Left lung (tissue), 10 donors: ENCODE data around the gene TMEM164. TPM values are rescaled to one million over a fixed set of nuclear protein-coding genes. Genes with fewer than 3 reads are reported as not detected.

Source experiments
- ATAC-seq: fragments of 200-7000 bp; cut with Tn5 transposase; one replicate; pipeline ENCODE4 v1.9.1; 2020; ENCODE audit warnings: moderate library complexity
- DNase-seq, 4 donors: peaks; one replicate each; pipeline ENCODE4 v3.0.0-alpha.2; 2013 to 2020
- H3K27ac ChIP-seq, 2 donors: fragments of 200-600 bp; sonication (generic) in 1 of 2; one replicate each; pipeline versions ENCODE4 v1.5.0 to v1.8.0; 2020 to 2021
- H3K27me3 ChIP-seq, 2 donors: fragments of 200-600 bp; sonication (generic) in 1 of 2; one replicate each; pipeline versions ENCODE4 v1.5.0 to v1.8.0; 2020 to 2021
- H3K36me3 ChIP-seq, 2 donors: fragments of 200-600 bp; sonication (generic) in 1 of 2; one replicate each; pipeline versions ENCODE4 v1.5.0 to v1.8.0; 2020 to 2021
- H3K4me1 ChIP-seq, 2 donors: fragments of 200-600 bp; one replicate each; pipeline ENCODE4 v1.8.0; 2021
- H3K4me3 ChIP-seq, 2 donors: fragments of 200-600 bp; sonication (generic) in 1 of 2; one replicate each; pipeline versions ENCODE4 v1.5.0 to v1.8.0; 2020 to 2021; ENCODE audit warnings: mild to moderate bottlenecking in 1 of 2
- H3K9me3 ChIP-seq, 2 donors: fragments of 200-600 bp; sonication (generic) in 1 of 2; one replicate each; pipeline versions ENCODE4 v1.5.0 to v1.8.0; 2020 to 2021
- CTCF ChIP-seq, 2 donors: fragments of 200-600 bp; sonication (generic) in 1 of 2; IDR thresholded peaks; one replicate each; pipeline versions ENCODE4 v1.5.0 to v1.8.0; 2021; ENCODE audit warnings: antibody characterized with exemption in 2 of 2
- intact Hi-C, 2 donors: fragments of 100-400 bp; cut with DNase I; formaldehyde crosslinking; loops; one replicate each; pipeline versions ENCODE4 v1.11.2 to v1.14.2; 2022
- polyA plus RNA-seq, 6 donors: library from polyadenylated mRNA; unstranded; fragments of 120-200 nt; gene quantifications; one replicate each; pipeline ENCODE4 v1.2.1, GENCODE V29; 2013; ENCODE audit not compliant: insufficient read length in 6 of 6
- total RNA-seq, 2 donors: library from RNA; stranded (reverse); fragmentation: NEBNext Ultra II Directional; extraction: Animal tissue kit (Norgen Biotek cat#: 25700); gene quantifications; one replicate each; pipeline ENCODE4 v1.2.1, GENCODE V29; 2021
- donor health status: DM: no; HTN: yes; CAD: no.
- donor health status: DM: no; HTN: no; CAD: no.

Gene TMEM164
- total and polyA plus RNA-seq, 8 donors = 39.2 to 111 (median 47.0) TPM

GRCh38 chrX:110168585-110168984 lies 165.7 kb downstream of the TMEM164 start:
- Histone ChIP-seq H3K27ac (no peak overlapping the region), H3K4me1 (no peaks in the 10 kb centered on the region), H3K9me3 (no peaks in the 10 kb centered on the region), H3K36me3 (peaks cover 0 to 5% of the 10 kb centered on the region in 2 donors), H3K27me3 (no peaks in the 10 kb centered on the region), H3K4me3 (no peak overlapping the region)
- no peak for ATAC-seq
- intact Hi-C loops = no loop called here
- no peak for TF ChIP-seq CTCF (IDR thresholded peaks at IDR 0.05)
- DNase-seq = no peak

GRCh38 chrX:110170029-110170428 lies 167.1 kb downstream of the TMEM164 start:
- no peak for TF ChIP-seq CTCF (IDR thresholded peaks at IDR 0.05)
- ATAC-seq (no peak), DNase-seq (no peak)
- peaks cover 0 to 5% of the 10 kb centered on the region in 2 donors for H3K36me3 ChIP-seq
- H3K27ac ChIP-seq = no peak overlapping the region
- H3K4me3 ChIP-seq = no peak overlapping the region
- no peaks in the 10 kb centered on the region for H3K9me3 ChIP-seq
- intact Hi-C loops = no loop called here
- H3K27me3 ChIP-seq = no peaks in the 10 kb centered on the region
- H3K4me1 ChIP-seq = no peaks in the 10 kb centered on the region

GRCh38 chrX:110171442-110171841 lies 168.5 kb downstream of the TMEM164 start:
- no peak for TF ChIP-seq CTCF (IDR thresholded peaks at IDR 0.05)
- no peaks in the 10 kb centered on the region for H3K9me3 ChIP-seq
- no peak for DNase-seq
- no peak overlapping the region for H3K27ac ChIP-seq
- H3K4me1 ChIP-seq = no peaks in the 10 kb centered on the region
- H3K27me3 ChIP-seq = no peaks in the 10 kb centered on the region
- no peak for ATAC-seq
- no peak overlapping the region for H3K4me3 ChIP-seq
- intact Hi-C loops = no loop called here
- H3K36me3 ChIP-seq = peaks cover 0 to 5% of the 10 kb centered on the region in 2 donors

GRCh38 chrX:110172215-110172614 lies 169.3 kb downstream of the TMEM164 start:
- Histone ChIP-seq H3K27ac (no peak overlapping the region), H3K4me1 (no peaks in the 10 kb centered on the region), H3K36me3 (peaks cover 0 to 5% of the 10 kb centered on the region in 2 donors), H3K4me3 (no peak overlapping the region), H3K27me3 (no peaks in the 10 kb centered on the region), H3K9me3 (no peaks in the 10 kb centered on the region)
- TF ChIP-seq CTCF (IDR thresholded peaks at IDR 0.05) = no peak
- ATAC-seq = no peak
- no peak for DNase-seq
- intact Hi-C loops = no loop called here

GRCh38 chrX:110173192-110174175 lies 170.6 kb downstream of the TMEM164 start:
- intact Hi-C loops = no loop called here
- peaks cover 0 to 5% of the 10 kb centered on the region in 2 donors for H3K36me3 ChIP-seq
- DNase-seq = no peak
- no peaks in the 10 kb centered on the region for H3K9me3 ChIP-seq
- peak; percentile 33 for ATAC-seq
- no peak for TF ChIP-seq CTCF (IDR thresholded peaks at IDR 0.05)
- no peak overlapping the region for H3K27ac ChIP-seq
- no peak overlapping the region for H3K4me3 ChIP-seq
- no peaks in the 10 kb centered on the region for H3K27me3 ChIP-seq
- H3K4me1 ChIP-seq = no peaks in the 10 kb centered on the region
